HG03432 (cell line): ENCODE results near the gene CACNA1S.

Experiments used
- ATAC-seq: cut with Tn5 transposase; IDR thresholded peaks from one replicate; pipeline ENCODE4 v1.9.1; 2021; ENCODE audit warnings: mild to moderate bottlenecking, moderate library complexity; ENCODE audit not compliant: unreplicated experiment

Gene CACNA1S

GRCh38 chr1:201112173-201112731 is at the start of gene CACNA1S:
Gene CACNA1S, minus strand, starts transcription at chr1:201112426. Its CDS starts 87 bp downstream, at chr1:201112339.
- ATAC-seq: no peak

- ATAC-seq: no peak
These were observed 45.7 kb upstream of the CACNA1S start for GRCh38 chr1:201157949-201158348.

GRCh38 chr1:201156819-201157218 is 44.6 kb upstream of the CACNA1S start:
- ATAC-seq: no peak

GRCh38 chr1:201156346-201156745 is 44.1 kb upstream of the CACNA1S start:
- ATAC-seq: no peak

- no peak for ATAC-seq
These were observed 43.1 kb upstream of the CACNA1S start for GRCh38 chr1:201155354-201155753.

- peak; percentile 97 for ATAC-seq
These were observed 42.4 kb upstream of the CACNA1S start, which contains the start of gene TMEM9 for GRCh38 chr1:201154389-201155165. Gene TMEM9, minus strand, starts transcription at chr1:201154474. Its CDS starts 551 bp downstream, at chr1:201153923.

GRCh38 chr1:201153474-201154388 is 41.5 kb upstream of the CACNA1S start:
- ATAC-seq: peak; percentile 82

- ATAC-seq: no peak
These were observed 37.2 kb upstream of the CACNA1S start for GRCh38 chr1:201149400-201149799.

- no peak for ATAC-seq
These were observed 35.3 kb upstream of the CACNA1S start for GRCh38 chr1:201147396-201148015.

GRCh38 chr1:201146626-201147390 is 34.6 kb upstream of the CACNA1S start:
- no peak for ATAC-seq

GRCh38 chr1:201145816-201146215 is 33.6 kb upstream of the CACNA1S start:
- no peak for ATAC-seq

- no peak for ATAC-seq
These were observed 32.9 kb upstream of the CACNA1S start for GRCh38 chr1:201145132-201145531.

GRCh38 chr1:201144701-201145100 is 32.5 kb upstream of the CACNA1S start:
- ATAC-seq: no peak

- no peak for ATAC-seq
These were observed 31.8 kb upstream of the CACNA1S start for GRCh38 chr1:201143726-201144635.

- no peak for ATAC-seq
These were observed 30.9 kb upstream of the CACNA1S start for GRCh38 chr1:201142849-201143725.

GRCh38 chr1:201142011-201142848 is 30.0 kb upstream of the CACNA1S start:
- no peak for ATAC-seq

GRCh38 chr1:201141418-201141817 is 29.2 kb upstream of the CACNA1S start:
- no peak for ATAC-seq
